CD4-positive, alpha-beta T cell treated with Interleukin-4 for 1 hour (primary cell): Measurements from ENCODE around the gene ARMH2.
"Not testable (repeated sequence)": the region's sequence is repeated elsewhere in the genome, so short reads cannot be mapped to it uniquely, and the experiment has no call there.

Experiments used
- DNase-seq, 2 donors: peaks; one replicate each; pipeline ENCODE4 v3.0.0-alpha.2; 2020 to 2022

Gene ARMH2

GRCh38 chr6:24761851-24762250, 36.9 kb downstream of the ARMH2 start:
- DNase-seq = no peak

GRCh38 chr6:24761193-24761835, 37.4 kb downstream of the ARMH2 start:
- DNase-seq = no peak

- DNase-seq = no peak
Measured at GRCh38 chr6:24760210-24760609, 38.5 kb downstream of the ARMH2 start.

- DNase-seq = no peak
Measured at GRCh38 chr6:24759718-24760117, 39.0 kb downstream of the ARMH2 start.

- no peak for DNase-seq
Measured at GRCh38 chr6:24757611-24758010, 41.1 kb downstream of the ARMH2 start.

GRCh38 chr6:24755279-24755678, 43.4 kb downstream of the ARMH2 start:
- no peak for DNase-seq

GRCh38 chr6:24754378-24754777, 44.3 kb downstream of the ARMH2 start:
- not testable (repeated sequence) for DNase-seq

- no peak for DNase-seq
Measured at GRCh38 chr6:24753545-24753944, 45.2 kb downstream of the ARMH2 start.

GRCh38 chr6:24752917-24753492, 45.7 kb downstream of the ARMH2 start:
- DNase-seq = no peak

- DNase-seq = no peak
Measured at GRCh38 chr6:24752503-24752902, 46.2 kb downstream of the ARMH2 start.

- DNase-seq = not testable (repeated sequence)
Measured at GRCh38 chr6:24750878-24751277, 47.8 kb downstream of the ARMH2 start.

- no peak for DNase-seq
Measured at GRCh38 chr6:24749297-24749696, 49.4 kb downstream of the ARMH2 start.
